Pancreas (tissue), 10 donors: Measurements from ENCODE around the gene SLC22A6. TPM values are rescaled to one million over a fixed set of nuclear protein-coding genes. Genes with fewer than 3 reads are reported as not detected.

Source experiments
- ATAC-seq, 4 donors: fragments of 200-7000 bp; cut with Tn5 transposase; one replicate each; pipeline versions ENCODE4 v1.8.0 to v1.9.1; 2020; ENCODE audit warnings: mild to moderate bottlenecking in 4 of 4, moderate library complexity in 4 of 4
- DNase-seq, 6 donors: peaks; one replicate each; pipeline ENCODE4 v3.0.0-alpha.2; 2020
- FAIRE-seq: peaks from 2 replicates; lab custom pipeline; 2012; peaks lifted over from hg19 to GRCh38; lab: Jason Lieb, UNC
- H3K27ac ChIP-seq, 4 donors: fragments of 200-600 bp; sonication (generic); 1 replicate in 3 of 4; 2 replicates in 1 of 4; pipeline versions ENCODE4 v1.5.0 to v1.8.0; 2020
- H3K27me3 ChIP-seq, 4 donors: fragments of 200-600 bp; one replicate each; pipeline ENCODE4 v1.8.0; 2021
- H3K36me3 ChIP-seq, 3 donors: fragments of 200-600 bp; sonication (generic) in 1 of 3; one replicate each; pipeline versions ENCODE4 v1.5.0 to v1.8.0; 2020 to 2021
- H3K4me1 ChIP-seq, 3 donors: fragments of 200-600 bp; one replicate each; pipeline ENCODE4 v1.8.0; 2021
- H3K4me3 ChIP-seq, 4 donors: fragments of 200-600 bp; sonication (generic) in 2 of 4; one replicate each; pipeline versions ENCODE4 v1.5.0 to v1.8.0; 2020 to 2021
- H3K9me3 ChIP-seq, 4 donors: fragments of 200-600 bp; one replicate each; pipeline ENCODE4 v1.8.0; 2021
- WGBS, 2 donors: extraction: QIAGEN DNeasy Blood & Tissue Kit; methylation state at CpG; one replicate each; pipeline ENCODE4 v1.1.7; 2013; 5-methylcytosine and 5-hydroxymethylcytosine counted together
- intact Hi-C, 3 donors: fragments of 100-400 bp; cut with DNase I; formaldehyde crosslinking; loops; one replicate each; pipeline versions ENCODE4 v1.11.1 to v1.14.2; 2022
- polyA plus RNA-seq, 2 donors: library from polyadenylated mRNA; stranded (reverse); fragments of 200-250 nt; gene quantifications; one replicate each; pipeline ENCODE4 v1.2.3, GENCODE V29; 2013
- total RNA-seq, 6 donors: library from RNA; stranded (reverse); fragmentation: NEBNext Ultra II Directional in 4 of 6; extraction: Animal tissue kit (Norgen Biotek cat#: 25700) in 4 of 6; gene quantifications; one replicate each; pipeline versions ENCODE4 v1.2.1 to v1.2.4, GENCODE V29; 2021 to 2023
- TF ChIP-seq, protein P1 (sequence below), 4 donors: fragments of 200-600 bp; sonication (generic) in 3 of 4; IDR thresholded peaks; one replicate each; pipeline versions ENCODE4 v1.5.0 to v1.8.0; 2021; ENCODE audit warnings: antibody characterized with exemption in 4 of 4
- donor health status: healthy with polysubstance abuse.
- donor health status: DM: no; HTN: no; CAD: no; lungs with moderate emphysema.
- donor health status: DM: no; HTN: no; CAD: no.
- donor health status: control.
- donor health status: control.
- donor health status: Bipolar disorder and iron deficiency.
- donor health status: DM: yes; HTN: yes; CAD: no.
- donor health status: DM: no; HTN: no; CAD: no.
- donor health status: DM: no; HTN: no; CAD: no.
- donor health status: DM: yes; HTN: yes; CAD: no.

The SLC22A6 gene
- total and polyA plus RNA-seq, 8 donors: not detected

DNA sequence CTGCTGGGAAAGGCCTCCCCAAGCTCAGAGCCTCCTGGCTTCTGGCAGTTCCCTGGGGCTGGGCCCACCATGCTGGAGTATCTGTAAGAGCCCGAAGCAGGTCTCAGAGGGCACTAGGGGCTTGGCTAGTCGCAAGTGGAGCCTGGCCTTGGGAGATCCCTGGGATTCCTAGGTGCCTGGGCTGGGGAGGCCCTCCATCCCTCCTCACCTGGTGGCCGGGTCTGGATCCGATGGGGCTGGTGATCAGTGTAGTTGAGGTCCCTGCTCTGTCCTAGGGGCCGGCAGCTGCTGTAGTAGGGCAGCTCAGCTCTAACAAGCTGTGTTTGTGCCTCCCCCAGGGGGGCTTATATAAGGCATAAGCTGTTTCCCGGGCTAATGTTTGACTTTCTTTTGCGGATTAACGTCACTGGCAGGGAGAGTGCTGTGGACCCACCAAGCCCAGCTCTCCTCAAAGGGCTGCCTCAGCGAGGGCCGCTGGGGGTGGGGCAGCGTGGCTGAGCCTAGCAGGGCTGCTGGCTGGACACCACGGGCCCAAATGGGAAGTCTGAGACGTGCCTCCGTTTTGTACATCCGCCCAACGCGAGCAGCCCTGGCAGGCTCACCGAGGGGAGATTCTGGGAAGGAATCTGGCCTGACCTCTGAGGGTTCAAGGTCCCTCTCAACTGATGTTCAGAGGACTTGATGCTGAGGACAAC is 30.9 kb upstream of the SLC22A6 start, which contains the start of gene SLC22A8:
Gene SLC22A8, minus strand, starts transcription at position 321 of the 695 bp plus-strand sequence. CDS start 883 bp downstream, outside the sequence.
- FAIRE-seq: no peak
- peak in 1 of 6 donors; percentile 44 for DNase-seq

DNA sequence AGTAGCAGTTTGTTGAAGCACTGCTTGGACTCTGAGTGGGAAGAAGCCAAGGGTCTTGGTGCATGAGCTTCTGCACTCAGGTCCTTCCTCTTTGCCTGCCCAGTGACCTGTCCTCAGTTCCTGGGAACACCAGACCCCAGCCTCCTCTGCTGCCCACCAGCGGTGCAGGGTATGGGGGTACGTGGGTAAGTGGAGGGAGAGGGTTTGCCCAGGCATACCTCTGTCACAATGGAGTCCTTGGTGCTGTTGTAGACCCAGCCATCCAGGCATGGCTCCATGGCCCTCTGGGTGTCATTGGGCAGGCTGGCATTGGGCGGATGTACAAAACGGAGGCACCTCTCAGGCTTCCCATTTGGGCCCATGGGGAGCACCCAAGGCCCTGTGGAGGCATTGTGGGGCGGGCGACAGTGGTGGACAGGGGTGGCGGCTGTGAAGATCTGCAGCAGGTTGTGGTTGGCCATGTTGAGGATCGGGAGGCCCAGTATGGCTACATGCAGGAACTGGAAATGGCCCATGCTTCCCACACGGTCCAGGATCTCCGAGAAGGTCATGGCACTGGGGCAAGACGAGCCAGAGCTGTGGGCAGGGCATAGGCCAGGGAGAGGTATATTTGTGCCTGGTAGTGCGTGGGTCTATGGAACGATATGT is 29.8 kb upstream of the SLC22A6 start:
- Histone ChIP-seq H3K27ac (no peak overlapping the region), H3K4me3 (no peak overlapping the region), H3K27me3 (no peaks in the 10 kb centered on the region), H3K36me3 (no peaks in the 10 kb centered on the region), H3K9me3 (no peaks in the 10 kb centered on the region), H3K4me1 (no peaks in the 10 kb centered on the region)
- intact Hi-C loops: no loop called here
- WGBS, 2 donors: 86 to 92% methylated on average over 13 of the region's 13 CpGs
- ATAC-seq (no peak), FAIRE-seq (no peak), DNase-seq (peak in 1 of 6 donors; percentile 34)
- TF ChIP-seq, protein P1, sequence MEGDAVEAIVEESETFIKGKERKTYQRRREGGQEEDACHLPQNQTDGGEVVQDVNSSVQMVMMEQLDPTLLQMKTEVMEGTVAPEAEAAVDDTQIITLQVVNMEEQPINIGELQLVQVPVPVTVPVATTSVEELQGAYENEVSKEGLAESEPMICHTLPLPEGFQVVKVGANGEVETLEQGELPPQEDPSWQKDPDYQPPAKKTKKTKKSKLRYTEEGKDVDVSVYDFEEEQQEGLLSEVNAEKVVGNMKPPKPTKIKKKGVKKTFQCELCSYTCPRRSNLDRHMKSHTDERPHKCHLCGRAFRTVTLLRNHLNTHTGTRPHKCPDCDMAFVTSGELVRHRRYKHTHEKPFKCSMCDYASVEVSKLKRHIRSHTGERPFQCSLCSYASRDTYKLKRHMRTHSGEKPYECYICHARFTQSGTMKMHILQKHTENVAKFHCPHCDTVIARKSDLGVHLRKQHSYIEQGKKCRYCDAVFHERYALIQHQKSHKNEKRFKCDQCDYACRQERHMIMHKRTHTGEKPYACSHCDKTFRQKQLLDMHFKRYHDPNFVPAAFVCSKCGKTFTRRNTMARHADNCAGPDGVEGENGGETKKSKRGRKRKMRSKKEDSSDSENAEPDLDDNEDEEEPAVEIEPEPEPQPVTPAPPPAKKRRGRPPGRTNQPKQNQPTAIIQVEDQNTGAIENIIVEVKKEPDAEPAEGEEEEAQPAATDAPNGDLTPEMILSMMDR (IDR thresholded peaks at IDR 0.05): no peak

More for the DNA sequence above, 30.9 kb upstream of the SLC22A6 start, which contains the start of gene SLC22A8:
- Histone ChIP-seq H3K4me1 (no peaks in the 10 kb centered on the region), H3K36me3 (no peaks in the 10 kb centered on the region), H3K9me3 (no peaks in the 10 kb centered on the region), H3K4me3 (no peak within 1 kb of the TSS), H3K27me3 (no peaks in the 10 kb centered on the region), H3K27ac (no peak within 1 kb of the TSS)
- no peak for ATAC-seq
- WGBS, 2 donors: 63 to 68% methylated on average over 18 of the region's 18 CpGs
- intact Hi-C loops: no loop called here
- TF ChIP-seq, protein P1 (IDR thresholded peaks at IDR 0.05): no peak

DNA sequence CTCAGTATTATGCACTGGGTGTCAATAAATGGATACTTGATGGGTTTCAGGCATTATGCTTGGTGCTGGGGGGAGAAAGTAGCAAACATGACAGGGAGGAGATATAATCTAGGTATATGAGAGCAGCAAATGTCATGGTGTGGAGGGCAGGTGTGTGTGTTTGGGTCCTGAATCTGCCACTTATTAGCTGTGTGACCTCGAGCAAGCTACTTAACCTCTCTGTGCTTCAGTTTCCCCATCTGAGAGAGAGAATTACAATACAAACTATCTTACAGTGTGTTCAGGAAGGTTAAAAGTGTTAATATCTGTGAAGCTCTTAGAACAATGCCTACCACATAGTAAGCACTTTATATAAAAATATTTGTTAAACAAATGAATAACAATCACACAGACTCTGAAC is 28.1 kb upstream of the SLC22A6 start:
- TF ChIP-seq, protein P1 (IDR thresholded peaks at IDR 0.05): no peak
- 62 to 89% methylated on average over 1 of the region's 1 CpG for WGBS, 2 donors
- FAIRE-seq: no peak
- no peaks in the 10 kb centered on the region for H3K4me1 ChIP-seq
- no peak overlapping the region for H3K27ac ChIP-seq
- H3K27me3 ChIP-seq: no peaks in the 10 kb centered on the region
- ATAC-seq: no peak
- H3K9me3 ChIP-seq: no peaks in the 10 kb centered on the region
- no peaks in the 10 kb centered on the region for H3K36me3 ChIP-seq
- DNase-seq: no peak
- intact Hi-C loops: no loop called here
- no peak overlapping the region for H3K4me3 ChIP-seq

DNA sequence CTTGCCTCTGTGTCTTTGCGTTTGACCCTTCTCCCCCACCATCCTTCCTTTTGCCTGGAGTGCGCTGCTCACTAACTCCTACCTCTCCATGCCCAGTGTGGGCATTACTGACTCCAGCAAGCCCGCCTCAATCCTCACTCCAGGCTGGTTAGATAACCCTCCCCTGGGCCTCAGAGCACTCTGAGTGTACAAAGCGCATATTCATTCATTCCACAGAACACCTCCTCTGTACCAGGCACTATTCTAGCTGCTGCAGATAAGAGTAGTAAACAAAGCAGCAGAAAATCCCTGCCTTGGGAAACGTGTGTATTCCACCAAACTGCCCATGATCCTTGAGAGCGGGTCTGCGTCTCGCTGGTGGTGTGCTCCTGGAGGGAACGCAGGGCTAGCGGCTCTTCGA is 27.7 kb upstream of the SLC22A6 start:
- DNase-seq (no peak), FAIRE-seq (no peak), ATAC-seq (peak in 1 of 4 donors; percentile 24)
- intact Hi-C loops: no loop called here
- 47 to 55% methylated on average over 11 of the region's 11 CpGs for WGBS, 2 donors
- H3K27ac ChIP-seq: no peak overlapping the region
- H3K27me3 ChIP-seq: no peaks in the 10 kb centered on the region
- TF ChIP-seq, protein P1 (IDR thresholded peaks at IDR 0.05): no peak
- H3K9me3 ChIP-seq: no peaks in the 10 kb centered on the region
- no peaks in the 10 kb centered on the region for H3K36me3 ChIP-seq
- H3K4me1 ChIP-seq: no peaks in the 10 kb centered on the region
- H3K4me3 ChIP-seq: no peak overlapping the region
